GM18499 (cell line): Measurements from ENCODE around the gene LGR6.

ENCODE experiments used
- ATAC-seq: cut with Tn5 transposase; IDR thresholded peaks from one replicate; pipeline ENCODE4 v1.9.1; 2021; ENCODE audit warnings: moderate number of reproducible peaks; ENCODE audit not compliant: insufficient read depth, unreplicated experiment

Gene LGR6

GRCh38 chr1:202281316-202282024 is 87.9 kb downstream of the LGR6 start:
- no peak for ATAC-seq

DNA sequence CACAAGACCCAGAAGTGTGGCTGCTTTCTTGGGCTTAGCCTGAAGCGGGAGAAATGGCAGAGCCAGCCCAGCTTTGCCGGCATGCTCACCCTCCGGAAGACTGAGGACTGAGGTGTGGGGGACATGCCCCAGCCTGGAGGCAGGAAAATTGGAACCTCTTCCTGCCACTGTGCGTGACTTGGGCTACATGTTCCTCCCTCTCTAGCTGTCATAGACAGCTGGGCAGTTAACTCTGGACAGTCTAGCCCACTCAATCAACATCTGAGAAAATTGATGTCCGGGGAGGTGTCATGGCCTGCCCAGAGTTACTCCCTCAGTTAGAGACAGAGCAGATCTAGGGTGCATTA is 88.4 kb downstream of the LGR6 start:
- ATAC-seq, result no peak

GRCh38 chr1:202282596-202283283 is 89.1 kb downstream of the LGR6 start:
- ATAC-seq, result no peak

- no peak for ATAC-seq
Measured at GRCh38 chr1:202283379-202283844, 89.8 kb downstream of the LGR6 start.

DNA sequence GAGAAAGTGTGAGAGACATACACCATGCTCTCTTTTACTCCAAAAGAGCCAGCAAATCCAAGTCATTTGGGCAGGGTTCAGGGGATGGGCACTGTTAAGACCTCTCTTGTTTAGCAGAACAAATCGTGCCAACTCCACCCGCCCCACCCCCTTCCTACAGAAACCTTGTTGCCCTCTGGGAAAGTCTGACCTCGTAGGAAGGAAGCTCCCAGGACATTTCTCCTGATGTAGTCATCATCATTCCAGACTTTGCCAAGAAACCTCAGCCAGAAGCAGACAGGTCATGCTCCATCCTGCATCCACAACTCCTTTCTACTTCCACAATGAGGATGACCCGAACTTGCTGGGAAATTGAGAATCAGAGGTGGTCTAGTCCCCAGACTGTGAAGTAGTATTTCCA is 90.4 kb downstream of the LGR6 start:
- no peak for ATAC-seq

- ATAC-seq, result no peak
Measured at GRCh38 chr1:202285908-202286307, 92.3 kb downstream of the LGR6 start.

- no peak for ATAC-seq
Measured at GRCh38 chr1:202286622-202287097, 93.1 kb downstream of the LGR6 start.

DNA sequence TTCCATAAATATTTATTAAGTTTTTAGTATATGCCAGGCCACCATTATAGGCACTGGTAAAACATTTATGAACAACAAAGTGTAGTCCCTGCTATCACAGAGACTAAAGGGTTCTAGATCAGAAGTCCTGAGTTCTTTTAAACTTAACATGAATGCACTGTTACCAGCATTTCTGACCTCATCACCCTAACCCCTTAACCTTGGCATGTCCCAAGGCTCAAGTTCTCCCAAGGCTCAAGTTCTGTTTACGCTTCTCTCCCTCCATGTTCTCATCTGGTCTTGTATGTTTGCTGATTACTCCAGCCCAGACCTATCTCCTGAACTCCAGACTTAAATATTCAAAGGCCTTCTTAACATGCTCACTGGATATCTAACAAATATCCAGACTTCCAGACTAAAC is 93.6 kb downstream of the LGR6 start:
- ATAC-seq, result no peak

DNA sequence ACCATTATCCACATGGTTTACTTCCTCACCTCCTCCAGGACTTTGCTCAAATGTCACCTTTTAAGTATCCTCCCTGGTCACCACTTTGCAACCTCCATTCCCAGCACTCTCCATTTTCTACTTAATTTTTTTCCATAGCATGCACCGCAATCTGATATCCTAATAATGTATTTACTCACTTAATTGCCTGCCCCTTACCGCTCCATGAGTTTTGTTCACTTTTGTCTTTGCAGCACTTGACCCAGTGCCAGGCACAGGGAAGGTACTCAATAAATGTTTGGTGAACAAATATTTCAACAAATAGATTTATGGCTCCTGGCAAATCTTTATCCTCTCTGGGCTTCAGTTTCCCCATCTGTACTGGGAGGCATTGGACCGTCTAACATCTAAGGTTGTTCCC is 94.6 kb downstream of the LGR6 start:
- ATAC-seq, result no peak

DNA sequence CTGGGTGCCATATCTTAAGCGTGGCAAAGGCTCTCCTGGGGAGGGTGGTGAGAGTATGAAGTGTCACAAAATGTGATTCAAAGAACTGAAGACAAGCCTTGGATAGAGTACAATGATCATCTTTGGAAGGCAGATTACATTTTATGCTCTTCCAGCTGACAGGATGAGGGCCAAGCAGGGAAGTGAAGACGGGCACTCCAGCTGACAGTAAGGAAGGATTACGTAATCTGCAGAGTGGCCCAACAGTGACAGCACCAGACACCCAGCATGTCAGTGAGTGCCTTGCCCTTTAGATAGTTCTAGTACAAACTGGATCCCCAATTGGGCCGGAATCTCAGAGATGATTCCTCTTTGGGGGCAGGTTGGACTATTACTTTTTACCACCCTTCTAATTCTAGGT is 95.4 kb downstream of the LGR6 start:
- no peak for ATAC-seq

DNA sequence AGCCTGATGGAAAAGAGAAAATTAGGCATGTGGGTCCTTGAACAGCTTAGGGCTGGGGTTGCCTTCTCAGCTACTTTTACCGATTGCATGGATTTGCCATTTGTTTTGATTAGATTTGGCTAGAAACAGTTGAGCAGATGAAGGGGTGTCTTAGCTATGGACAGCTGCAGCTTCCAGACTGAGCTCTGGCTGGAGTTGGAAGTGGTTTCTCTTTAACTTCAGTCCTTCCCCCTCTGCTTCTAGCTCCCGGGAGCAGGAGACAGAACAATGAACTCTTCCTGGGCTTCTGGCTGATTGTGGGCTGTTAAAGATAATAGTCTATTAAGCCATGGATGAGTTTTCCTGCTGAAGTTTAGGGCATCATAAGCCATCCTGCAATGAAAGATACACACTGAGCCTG is 97.4 kb downstream of the LGR6 start:
- no peak for ATAC-seq

- no peak for ATAC-seq
Measured at GRCh38 chr1:202291961-202292712, 98.5 kb downstream of the LGR6 start.

DNA sequence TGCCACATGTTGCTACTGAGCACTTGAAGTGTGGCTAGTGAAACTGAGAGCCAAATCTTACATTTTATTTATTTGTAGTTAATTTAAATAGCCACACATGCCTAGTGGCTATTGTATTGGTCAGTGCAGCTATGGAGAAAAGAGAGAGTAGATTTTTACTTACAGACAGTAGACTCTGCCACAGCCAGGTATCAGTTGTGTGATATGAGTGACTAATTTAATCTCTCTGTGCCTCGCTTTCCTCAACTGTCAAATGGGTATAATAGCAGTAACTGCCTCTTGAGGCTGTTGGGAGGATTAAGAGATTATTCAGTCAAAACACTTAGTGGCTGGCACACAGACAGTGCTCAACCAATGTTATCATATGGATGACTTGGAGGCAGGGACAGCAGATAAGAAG is 99.2 kb downstream of the LGR6 start:
- ATAC-seq, result no peak

- no peak for ATAC-seq
Measured at GRCh38 chr1:202293569-202293968, 100.0 kb downstream of the LGR6 start.

GRCh38 chr1:202302166-202302565 is 108.6 kb downstream of the LGR6 start:
- no peak for ATAC-seq

GRCh38 chr1:202304375-202304774 is 110.8 kb downstream of the LGR6 start:
- ATAC-seq, result no peak

- no peak for ATAC-seq
Measured at GRCh38 chr1:202305168-202305567, 111.6 kb downstream of the LGR6 start.

DNA sequence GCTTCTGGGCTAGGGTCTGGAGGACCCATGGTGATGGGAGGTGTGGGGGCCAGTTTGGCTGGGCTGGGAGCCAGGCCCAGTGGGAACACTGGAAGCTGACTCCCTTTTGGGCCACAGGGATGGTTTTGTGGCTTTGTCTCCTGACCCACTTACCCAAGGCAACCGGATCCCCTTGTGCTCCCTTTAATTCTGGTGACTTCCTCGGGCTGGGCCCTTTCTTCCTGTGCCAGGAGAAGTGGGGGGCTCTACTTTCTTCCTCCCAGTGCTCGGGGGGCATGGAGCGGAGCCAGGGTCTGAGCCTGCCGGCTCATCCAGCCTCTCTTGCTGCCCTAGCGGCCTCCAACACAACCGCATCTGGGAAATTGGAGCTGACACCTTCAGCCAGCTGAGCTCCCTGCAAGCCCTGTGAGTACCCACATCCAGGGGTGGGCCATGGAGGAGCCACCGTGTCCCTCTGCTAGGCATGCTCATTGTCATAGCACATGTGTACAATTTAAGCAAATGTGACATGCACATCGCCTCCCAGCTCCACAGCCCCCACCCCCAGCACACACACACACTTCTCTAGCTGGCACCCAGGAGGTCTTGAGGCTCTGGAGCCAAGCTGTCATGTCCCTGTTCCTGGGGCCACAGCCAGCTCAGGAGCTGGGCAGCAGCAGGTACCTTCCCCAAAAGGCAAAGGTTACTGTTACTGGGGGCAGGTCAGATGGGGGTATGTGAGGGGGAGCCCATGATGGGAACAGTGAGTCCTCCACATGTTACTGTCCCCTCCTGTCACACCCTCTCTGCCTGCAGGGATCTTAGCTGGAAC is 113.1 kb downstream of the LGR6 start:
- no peak for ATAC-seq

GRCh38 chr1:202310071-202310725 is 116.6 kb downstream of the LGR6 start:
- no peak for ATAC-seq

GRCh38 chr1:202310746-202311145 is 117.1 kb downstream of the LGR6 start:
- no peak for ATAC-seq
